ENCODE data around the gene SIX5. TPM values are rescaled to one million over a fixed set of nuclear protein-coding genes. Genes with fewer than 3 reads are reported as not detected.

Gene SIX5
- total RNA-seq, 1 donor from 2014 or later: 20.6 TPM

- intact Hi-C loops (cut with DNase I): no loop called here
- TF ChIP-seq POLR2A (IDR thresholded peaks at IDR 0.05) (no peak), CTCF (IDR thresholded peaks at IDR 0.05) (no peak), POLR2AphosphoS5 (IDR thresholded peaks at IDR 0.05; ENCODE audit: insufficient read depth in 1 of 2, low read depth in 1 of 2) (no peak)
- peaks cover 70% of the 10 kb centered on the region for H3K4me1 ChIP-seq
- no peak for DNase-seq (ENCODE audit: extremely low spot score in 2 of 2)
- H3K27me3 ChIP-seq: no peaks in the 10 kb centered on the region
- H3K9me3 ChIP-seq: no peaks in the 10 kb centered on the region
- H3K4me3 ChIP-seq: peak overlapping the region; percentile 46 to 67
- peak overlapping the region; percentile 90 for H3K27ac ChIP-seq
- H3K36me3 ChIP-seq: peaks cover 0 to 18% of the 10 kb centered on the region in 2 donors
Observed at GRCh38 chr19:45780146-45780447, 11.0 kb upstream of the SIX5 start.

GRCh38 chr19:45779231-45780145 lies 10.4 kb upstream of the SIX5 start:
- Histone ChIP-seq H3K27ac (peak overlapping the region; percentile 90), H3K9me3 (no peaks in the 10 kb centered on the region), H3K36me3 (peaks cover 0 to 23% of the 10 kb centered on the region in 2 donors), H3K4me1 (peaks cover 63% of the 10 kb centered on the region), H3K4me3 (peak overlapping the region; percentile 46 to 67), H3K27me3 (no peaks in the 10 kb centered on the region)
- no peak for TF ChIP-seq POLR2A (IDR thresholded peaks at IDR 0.05)
- TF ChIP-seq POLR2AphosphoS5 (IDR thresholded peaks at IDR 0.05; ENCODE audit: insufficient read depth in 1 of 2, low read depth in 1 of 2): peak in 1 of 2 donors; percentile 18
- peak in 2 of 3 experiments; percentile 25 to 48 for TF ChIP-seq CTCF (IDR thresholded peaks at IDR 0.05)
- intact Hi-C loops (cut with DNase I): no loop called here
- DNase-seq (ENCODE audit: extremely low spot score in 2 of 2): no peak

DNA sequence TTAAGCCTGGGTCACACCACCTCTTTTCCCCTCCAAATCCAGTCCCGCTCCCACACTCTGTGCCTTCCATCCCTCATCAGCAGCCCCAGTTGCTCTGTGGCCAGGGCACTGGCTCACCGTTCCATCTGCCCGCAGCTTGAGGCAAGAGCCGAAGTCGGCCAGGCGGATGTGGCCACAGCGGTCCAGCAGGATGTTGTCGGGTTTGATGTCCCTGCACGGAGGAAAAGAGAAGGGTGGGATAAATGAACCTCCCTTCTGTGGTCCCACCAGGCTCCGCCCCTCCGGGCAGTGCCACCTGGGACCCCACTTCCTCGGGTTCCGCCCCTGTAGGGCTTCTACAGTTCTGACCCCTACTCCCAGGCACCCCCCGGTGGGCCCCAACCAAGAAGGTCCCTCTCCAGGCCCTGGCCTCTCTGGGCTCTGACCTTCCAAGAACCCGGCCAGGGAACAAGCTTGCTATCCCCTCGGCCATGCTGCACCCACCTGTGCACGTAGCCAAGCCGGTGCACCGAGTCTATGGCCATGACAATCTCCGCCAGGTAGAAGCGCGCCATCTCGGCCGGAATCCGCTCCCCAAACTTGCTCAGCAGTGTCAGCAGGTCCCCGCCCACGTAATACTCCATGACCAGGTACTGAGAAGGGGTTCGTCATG lies 9.1 kb upstream of the SIX5 start:
- DNase-seq (ENCODE audit: extremely low spot score in 2 of 2): no peak
- TF ChIP-seq POLR2A (IDR thresholded peaks at IDR 0.05) (no peak), POLR2AphosphoS5 (IDR thresholded peaks at IDR 0.05; ENCODE audit: insufficient read depth in 1 of 2, low read depth in 1 of 2) (no peak), CTCF (IDR thresholded peaks at IDR 0.05) (no peak)
- H3K4me1 ChIP-seq: peaks cover 50% of the 10 kb centered on the region
- H3K36me3 ChIP-seq: peaks cover 0 to 23% of the 10 kb centered on the region in 2 donors
- intact Hi-C loops (cut with DNase I): no loop called here
- no peaks in the 10 kb centered on the region for H3K9me3 ChIP-seq
- no peak overlapping the region for H3K27ac ChIP-seq
- no peaks in the 10 kb centered on the region for H3K27me3 ChIP-seq
- no peak overlapping the region for H3K4me3 ChIP-seq

GRCh38 chr19:45777395-45777961 lies 8.4 kb upstream of the SIX5 start:
- intact Hi-C loops (cut with DNase I): no loop called here
- peaks cover 43% of the 10 kb centered on the region for H3K4me1 ChIP-seq
- no peak for DNase-seq (ENCODE audit: extremely low spot score in 2 of 2)
- H3K4me3 ChIP-seq: no peak overlapping the region
- TF ChIP-seq CTCF (IDR thresholded peaks at IDR 0.05): no peak
- no peak for TF ChIP-seq POLR2AphosphoS5 (IDR thresholded peaks at IDR 0.05; ENCODE audit: insufficient read depth in 1 of 2, low read depth in 1 of 2)
- no peak for TF ChIP-seq POLR2A (IDR thresholded peaks at IDR 0.05)
- H3K27me3 ChIP-seq: no peaks in the 10 kb centered on the region
- peaks cover 0 to 23% of the 10 kb centered on the region in 2 donors for H3K36me3 ChIP-seq
- no peaks in the 10 kb centered on the region for H3K9me3 ChIP-seq
- H3K27ac ChIP-seq: no peak overlapping the region
